GM12892 (cell line): ENCODE data around the gene CTSW.
A peak's percentile ranks its signal among the peaks of the same experiment; 100 is the strongest.

Source experiments
- DNase-seq: peaks from one replicate; pipeline ENCODE4 v3.0.0; 2011; ENCODE audit not compliant: insufficient read length
- FAIRE-seq: peaks from 2 replicates; lab custom pipeline; 2011; peaks lifted over from hg19 to GRCh38; lab: Jason Lieb, UNC
- POLR2A ChIP-seq: IDR thresholded peaks from 2 replicates; pipeline ENCODE4 v1.6.1; 2011; ENCODE audit warnings: low read depth, low read length, control low read depth
- POLR2AphosphoS5 ChIP-seq: IDR thresholded peaks from 2 replicates; pipeline ENCODE4 v1.6.1; 2011; ENCODE audit warnings: low read depth, low read length, control low read depth
- TAF1 ChIP-seq: IDR thresholded peaks from 2 replicates; pipeline ENCODE4 v1.6.1; 2011; ENCODE audit warnings: low read depth, mild to moderate bottlenecking, control low read depth, low read length, borderline replicate concordance

Gene CTSW

GRCh38 chr11:65864706-65865471 is 14.7 kb upstream of the CTSW start:
- no peak for DNase-seq
- no peak for TF ChIP-seq POLR2A
- no peak for TF ChIP-seq TAF1
- no peak for TF ChIP-seq POLR2AphosphoS5
- no peak for FAIRE-seq

GRCh38 chr11:65865550-65866172 is 14.0 kb upstream of the CTSW start:
- DNase-seq (no peak), FAIRE-seq (no peak)
- TF ChIP-seq POLR2A (no peak), POLR2AphosphoS5 (no peak), TAF1 (no peak)

GRCh38 chr11:65866509-65867283 is 12.9 kb upstream of the CTSW start:
- FAIRE-seq (no peak), DNase-seq (no peak)
- no peak for TF ChIP-seq POLR2A

GRCh38 chr11:65867284-65868071 is 12.2 kb upstream of the CTSW start:
- TF ChIP-seq TAF1, result no peak
- TF ChIP-seq POLR2AphosphoS5, result no peak
- no peak for TF ChIP-seq POLR2A
- FAIRE-seq (peak; percentile 87), DNase-seq (no peak)

- TF ChIP-seq TAF1 (no peak), POLR2AphosphoS5 (peak; percentile 72), POLR2A (peak; percentile 40; the same call in 1 of the 2 replicates)
- DNase-seq, result no peak
- no peak for FAIRE-seq
Observed at GRCh38 chr11:65868076-65868667, 11.5 kb upstream of the CTSW start.

- FAIRE-seq (no peak), DNase-seq (no peak)
- TF ChIP-seq POLR2A, result peak; percentile 13
- TF ChIP-seq TAF1, result no peak
- TF ChIP-seq POLR2AphosphoS5, result 0 out of 2 replicates have a peak, but pooled peaks have one; percentile 9
Observed at GRCh38 chr11:65868907-65869306, 10.7 kb upstream of the CTSW start.

- FAIRE-seq (no peak), DNase-seq (no peak)
- TF ChIP-seq POLR2A, result peak; percentile 62
- TF ChIP-seq POLR2AphosphoS5, result peak; percentile 31
- TF ChIP-seq TAF1, result no peak
Observed at GRCh38 chr11:65869643-65870306, 9.9 kb upstream of the CTSW start.

- DNase-seq, result no peak
- no peak for TF ChIP-seq POLR2AphosphoS5
- TF ChIP-seq TAF1, result no peak
- no peak for TF ChIP-seq POLR2A
- peak; percentile 74 for FAIRE-seq
Observed at GRCh38 chr11:65870307-65870658, 9.4 kb upstream of the CTSW start.

GRCh38 chr11:65870706-65871681 is 8.6 kb upstream of the CTSW start:
- DNase-seq (no peak), FAIRE-seq (peak; percentile 75)
- TF ChIP-seq POLR2AphosphoS5 (no peak), POLR2A (peak; percentile 27)
